ENCODE measurements around the gene JARID2.

JARID2 gene

DNA sequence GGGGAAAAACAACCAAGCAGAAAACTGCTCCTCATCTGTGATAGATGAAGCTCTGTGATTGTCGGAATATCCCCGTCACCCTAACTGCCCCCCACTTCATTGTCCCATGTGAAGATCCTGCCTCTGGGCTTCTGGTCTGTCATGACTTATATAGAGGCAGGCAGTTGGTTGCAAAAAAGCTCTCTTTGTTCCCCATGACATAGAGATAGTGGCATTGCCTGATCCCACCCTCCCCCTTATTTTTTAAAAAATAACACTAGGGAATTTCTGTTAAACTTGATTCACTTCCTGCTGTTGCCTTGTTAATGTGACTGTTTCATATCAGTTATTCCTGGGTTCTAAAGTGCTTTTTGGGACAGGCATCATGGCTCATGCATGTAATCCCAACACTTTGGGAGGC is 203.1 kb downstream of the JARID2 start:
- no peak for FAIRE-seq

DNA sequence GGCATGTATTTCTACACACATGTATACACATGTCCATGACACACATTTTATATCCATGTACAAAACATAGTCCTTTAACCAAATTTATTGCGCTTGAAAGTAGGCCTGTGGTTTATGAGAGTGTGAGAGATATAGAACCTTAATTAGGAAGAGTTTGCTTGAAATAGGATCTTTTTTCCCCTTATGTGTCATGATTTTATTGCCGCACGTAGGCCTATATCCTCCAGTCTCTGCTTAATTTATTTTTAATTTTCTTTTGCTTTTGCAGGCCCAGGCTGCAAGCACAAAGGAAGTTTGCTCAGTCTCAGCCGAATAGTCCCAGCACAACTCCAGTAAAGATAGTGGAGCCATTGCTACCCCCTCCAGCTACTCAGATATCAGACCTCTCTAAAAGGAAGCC is 205.9 kb downstream of the JARID2 start:
- no peak for FAIRE-seq

DNA sequence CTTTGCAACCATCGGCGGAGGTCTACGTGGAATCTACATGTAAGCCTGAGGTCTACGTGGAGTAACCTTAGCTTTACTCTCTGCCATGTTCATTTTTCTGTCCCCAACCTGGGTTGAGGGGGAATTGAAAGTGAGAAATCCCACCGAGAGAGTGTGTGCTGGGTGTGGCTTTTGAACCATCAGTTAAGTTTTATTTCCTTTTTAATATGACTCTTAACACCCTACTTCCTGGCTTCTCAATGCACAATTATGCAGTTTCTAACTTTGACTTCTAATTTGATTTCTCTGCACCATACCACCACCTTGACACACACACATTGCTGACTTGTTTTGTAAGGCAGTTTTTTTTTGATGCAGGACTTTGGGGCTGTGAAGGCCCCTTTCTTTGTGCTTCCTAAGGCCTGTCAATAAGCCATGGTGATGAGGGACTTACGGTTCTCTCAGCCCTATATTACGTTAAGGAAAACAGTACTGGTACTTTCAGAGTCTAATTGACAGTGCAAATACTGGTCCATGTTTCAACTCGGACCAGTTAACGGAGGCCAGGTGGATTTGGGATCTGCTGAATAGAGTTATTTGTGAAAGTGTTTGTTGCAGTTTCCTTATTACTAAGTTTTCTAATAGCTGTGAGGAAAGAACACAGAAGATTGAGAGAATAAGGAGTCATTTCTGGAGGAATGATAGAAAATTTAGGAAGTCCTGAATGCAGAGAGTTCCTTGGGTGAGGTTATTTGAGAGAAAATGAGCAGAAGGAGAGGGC is 206.5 kb downstream of the JARID2 start:
- FAIRE-seq: no peak

GRCh38 chr6:15453186-15453585 is 207.3 kb downstream of the JARID2 start:
- FAIRE-seq: no peak

GRCh38 chr6:15453622-15454021 is 207.8 kb downstream of the JARID2 start:
- FAIRE-seq: no peak

DNA sequence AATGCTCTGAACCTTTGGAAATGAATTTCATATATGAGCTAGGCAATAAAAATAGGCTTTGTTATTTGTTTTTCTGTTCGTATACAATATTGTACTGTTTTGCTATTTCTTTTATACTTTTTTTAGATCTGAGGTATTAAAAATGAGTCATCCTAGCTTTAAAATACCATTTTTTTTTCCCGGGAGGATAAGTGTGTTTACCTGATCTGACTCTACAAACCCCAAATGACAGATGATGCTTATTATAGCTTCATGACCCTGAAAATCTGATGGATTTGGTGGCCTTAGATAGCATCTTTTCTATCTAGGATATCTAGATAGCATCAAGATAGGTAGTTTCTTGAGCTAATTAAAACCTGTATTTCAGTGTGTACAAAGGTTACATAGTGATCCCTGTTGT is 210.6 kb downstream of the JARID2 start:
- no peak for FAIRE-seq

DNA sequence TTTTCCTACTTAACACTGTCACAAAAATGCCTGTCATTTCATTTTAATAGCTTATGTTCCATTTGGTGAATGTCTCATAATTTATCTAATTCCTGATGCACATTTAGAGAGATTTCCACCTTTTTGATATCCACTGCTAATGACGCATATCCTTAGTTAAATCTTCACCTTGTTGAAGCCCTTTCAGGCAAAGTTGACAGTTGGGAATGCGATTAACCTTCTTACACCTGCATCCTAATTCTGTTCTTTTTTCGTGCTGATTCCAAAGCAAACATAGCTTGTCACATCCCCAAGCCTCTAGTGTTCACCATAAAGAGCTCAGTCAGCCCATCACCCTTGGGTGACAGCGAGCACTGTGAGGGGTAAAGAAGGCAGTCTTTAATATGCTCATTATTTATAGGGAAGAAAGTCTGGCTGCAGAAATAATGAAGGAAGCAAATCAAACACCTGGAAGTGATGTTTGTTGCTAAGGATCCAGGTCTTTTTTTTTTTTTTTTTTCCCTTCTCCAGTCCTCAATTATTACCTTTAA is 211.3 kb downstream of the JARID2 start:
- no peak for FAIRE-seq

- FAIRE-seq: no peak
Observed at GRCh38 chr6:15458021-15458459, 212.2 kb downstream of the JARID2 start.

DNA sequence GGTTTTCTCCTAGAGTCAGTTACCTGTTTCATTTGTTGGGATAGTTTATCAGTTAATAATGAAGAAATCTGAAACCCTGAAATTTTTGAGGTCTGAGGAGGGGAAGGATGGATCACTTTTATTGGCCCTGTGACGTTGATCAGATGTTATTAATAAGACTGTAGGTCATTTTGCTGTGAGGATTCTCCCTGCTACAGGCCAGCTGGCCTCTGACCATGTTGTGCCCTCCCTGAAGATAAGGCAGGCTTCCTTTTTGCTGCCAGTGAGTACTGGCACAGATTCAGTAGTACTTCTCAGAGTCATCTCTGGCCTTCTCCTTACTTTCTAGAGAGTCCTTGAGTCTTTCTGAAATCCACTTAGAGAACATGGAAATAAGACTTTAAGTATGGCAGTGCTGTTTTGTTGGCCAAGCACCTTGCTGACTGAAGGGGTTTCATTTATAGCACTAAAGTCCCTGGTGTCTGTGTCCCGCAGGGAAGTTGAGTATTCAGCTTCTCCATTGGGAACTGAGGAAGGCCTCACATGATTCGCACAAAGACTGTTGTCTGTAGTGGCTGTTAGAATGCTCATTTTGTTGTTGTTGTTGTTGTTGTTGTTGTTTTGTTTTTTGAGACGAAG is 214.3 kb downstream of the JARID2 start:
- FAIRE-seq: no peak

DNA sequence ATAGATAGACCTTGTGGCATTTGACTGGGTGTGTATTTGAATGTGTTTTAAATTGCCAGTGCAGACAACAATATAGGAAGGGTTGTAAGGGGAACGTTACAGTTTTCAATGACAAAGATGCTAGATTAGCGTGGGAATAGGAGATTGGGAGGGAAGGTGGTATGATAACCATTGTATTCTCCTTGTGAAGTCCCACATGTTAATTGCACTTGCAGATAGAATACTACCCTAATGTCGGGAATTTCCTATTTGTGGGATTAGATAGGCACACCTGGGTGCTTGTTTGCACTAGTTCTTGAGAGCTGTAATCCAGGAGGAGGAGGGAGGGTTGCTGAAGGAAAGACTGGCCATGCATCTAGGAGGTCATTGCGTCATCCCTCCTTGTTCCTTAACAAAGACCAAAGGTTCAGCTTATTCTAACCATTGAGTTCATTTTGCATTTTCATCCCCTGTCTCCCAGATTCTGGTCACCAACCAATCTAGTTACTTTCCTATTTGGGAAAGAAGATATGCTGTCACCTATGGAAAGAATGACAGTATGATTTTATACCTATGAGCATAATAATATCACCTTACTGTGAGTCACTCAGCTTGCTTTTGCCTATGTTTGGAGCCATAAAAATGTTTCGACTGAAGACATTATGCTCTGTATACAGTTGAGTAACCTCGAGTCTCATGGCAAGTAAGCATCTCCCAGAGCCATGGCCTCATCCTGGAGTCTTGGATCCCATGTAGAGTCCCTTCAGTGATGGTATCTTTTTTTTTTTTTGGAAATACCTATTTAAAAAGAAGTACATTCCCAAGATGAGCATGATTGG is 215.5 kb downstream of the JARID2 start:
- FAIRE-seq: no peak

DNA sequence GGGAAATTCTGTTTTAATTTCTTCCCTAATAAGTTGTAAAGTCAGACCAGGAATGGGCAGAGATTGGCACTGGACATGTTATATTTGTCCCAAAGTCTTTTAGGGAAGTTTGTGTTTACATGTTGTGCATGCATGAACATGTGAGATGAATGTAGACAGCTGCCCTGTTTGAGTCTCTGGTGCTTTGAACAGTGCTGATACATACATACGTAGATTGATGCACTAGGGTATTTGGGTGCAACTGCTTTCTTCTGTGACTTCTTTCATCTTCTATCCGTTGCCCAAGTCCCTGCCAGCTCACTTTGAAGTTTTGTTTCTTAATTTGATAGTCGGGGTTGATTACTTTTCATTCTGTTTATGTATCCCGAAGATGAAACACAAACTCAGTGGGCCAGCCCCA is 216.4 kb downstream of the JARID2 start:
- FAIRE-seq: no peak

DNA sequence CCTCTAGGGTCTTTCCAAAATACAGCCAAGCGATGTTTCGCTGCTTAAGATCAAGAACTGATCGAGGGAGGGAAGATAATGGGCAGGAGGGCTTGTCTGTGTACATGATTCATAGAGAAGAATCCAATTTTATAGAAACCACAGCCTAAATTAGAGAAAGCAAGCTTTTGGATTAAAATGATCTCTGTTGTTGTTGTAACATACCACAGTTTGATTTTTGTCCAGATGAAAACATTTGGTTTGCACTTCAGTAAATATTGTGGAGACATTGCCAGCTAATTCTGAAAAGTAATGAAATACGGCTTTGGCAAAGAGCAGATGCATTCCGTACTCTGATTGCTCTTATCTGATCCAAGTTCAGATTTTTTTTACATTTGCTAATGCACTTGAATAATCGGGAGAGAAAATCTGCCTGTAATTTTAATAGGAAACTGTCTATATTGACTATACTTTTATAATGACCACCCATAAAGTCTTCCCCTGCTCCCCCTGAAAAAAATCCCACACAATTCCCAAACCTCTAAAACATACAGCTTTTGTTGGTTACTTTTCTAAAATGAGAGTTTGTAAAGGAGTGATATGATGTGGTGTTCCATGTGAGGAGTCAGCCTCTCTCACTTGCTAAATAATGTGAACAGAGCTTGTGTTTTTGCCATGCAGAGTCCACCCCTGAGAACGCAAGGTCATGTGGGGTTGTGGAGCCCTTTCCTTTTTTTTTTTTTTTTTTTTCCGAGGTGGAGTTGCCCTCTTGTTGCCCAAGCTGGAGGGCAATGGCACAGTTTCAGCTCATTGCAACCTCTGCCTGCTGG is 217.1 kb downstream of the JARID2 start:
- no peak for FAIRE-seq

GRCh38 chr6:15464211-15464725 is 218.4 kb downstream of the JARID2 start:
- FAIRE-seq: no peak

- FAIRE-seq: no peak
Observed at GRCh38 chr6:15465212-15465611, 219.3 kb downstream of the JARID2 start.

DNA sequence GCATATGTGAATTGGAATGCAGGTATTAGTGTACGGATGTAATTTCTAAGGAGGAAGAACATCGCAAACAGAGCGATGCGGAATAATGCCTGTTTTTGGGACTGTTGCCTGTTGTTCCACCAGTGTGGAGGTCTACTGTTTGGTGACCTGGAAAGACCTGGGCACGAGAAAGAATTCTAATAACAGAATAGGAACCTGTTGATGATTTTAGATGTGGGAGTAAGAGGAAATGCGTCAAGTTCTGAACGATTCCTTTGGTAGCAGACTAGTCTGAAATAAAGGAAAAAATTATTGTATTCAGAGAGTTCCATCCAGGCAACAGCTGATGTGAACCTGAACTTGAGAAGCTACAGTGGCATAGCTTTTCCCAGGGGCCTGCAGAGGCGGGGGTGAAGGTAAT is 224.9 kb downstream of the JARID2 start:
- no peak for FAIRE-seq

- FAIRE-seq: no peak
Observed at GRCh38 chr6:15472621-15473020, 226.8 kb downstream of the JARID2 start.

- FAIRE-seq: no peak
Observed at GRCh38 chr6:15473174-15473573, 227.3 kb downstream of the JARID2 start.

GRCh38 chr6:15473741-15474161 is 227.9 kb downstream of the JARID2 start:
- no peak for FAIRE-seq

DNA sequence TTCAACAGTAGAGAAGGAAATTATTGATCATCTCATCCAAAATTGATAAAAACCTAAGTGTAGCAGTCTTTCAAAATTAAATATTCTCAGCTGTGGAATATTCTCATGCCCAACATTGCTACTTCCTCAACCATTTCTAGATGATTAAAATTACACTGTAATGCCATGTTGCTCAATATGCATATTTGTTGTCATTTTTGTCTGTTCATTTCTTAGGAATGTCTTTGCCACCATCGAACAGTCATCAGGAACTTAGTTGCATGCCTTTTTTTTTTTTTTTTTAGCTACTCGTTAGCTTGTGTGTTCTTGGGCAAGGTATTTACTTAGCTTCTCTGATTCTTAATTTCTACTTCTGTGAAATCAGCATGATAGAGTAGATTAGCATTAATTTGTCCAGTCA is 228.3 kb downstream of the JARID2 start:
- FAIRE-seq: no peak

DNA sequence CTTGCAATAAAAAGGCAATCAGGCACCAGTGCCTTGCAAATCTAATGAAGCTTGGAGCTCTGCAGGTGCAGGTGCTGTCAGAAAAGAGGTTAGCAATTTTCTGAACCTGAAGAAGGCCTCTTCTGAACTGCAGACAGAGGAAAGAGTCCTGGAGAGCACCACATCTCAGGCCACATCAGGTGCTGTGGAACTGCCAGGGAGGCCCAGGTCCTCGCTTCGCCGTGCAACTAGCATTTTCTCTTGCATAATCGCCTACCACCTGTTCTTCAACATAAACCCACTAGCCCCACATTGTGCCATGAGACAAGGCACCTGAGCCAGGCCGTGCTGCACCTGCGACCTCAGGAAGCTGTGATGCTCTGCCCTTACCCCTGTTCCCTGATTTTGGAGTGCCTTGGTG is 229.4 kb downstream of the JARID2 start:
- FAIRE-seq: no peak

DNA sequence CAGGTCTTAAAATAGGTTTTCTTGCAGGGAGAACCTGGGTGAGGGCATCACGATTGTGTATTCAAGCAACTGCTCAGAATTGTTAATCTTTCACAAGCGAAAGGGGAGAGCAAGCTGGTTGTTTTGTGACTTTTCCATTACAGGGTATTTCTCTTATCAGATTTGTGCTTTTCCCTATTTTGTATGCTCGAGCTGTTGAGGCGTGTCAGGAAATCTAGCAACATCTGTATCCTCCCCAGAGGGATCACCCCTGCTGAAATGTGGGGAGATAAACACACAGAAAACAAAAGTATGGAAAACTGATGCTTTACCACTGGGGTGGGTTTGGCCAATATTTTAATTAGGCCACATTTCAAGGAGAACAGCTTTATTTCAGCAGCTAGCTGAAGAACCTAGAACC is 230.0 kb downstream of the JARID2 start:
- FAIRE-seq: no peak

GRCh38 chr6:15476631-15477380 is 230.9 kb downstream of the JARID2 start:
- FAIRE-seq: no peak

Measured in G401.6 (cell line).